HEK293 (cell line): Measurements from ENCODE around the gene ETF1.

Source experiments
- CTCF ChIA-PET: fragments of 350-600 bp; formaldehyde crosslinking; extraction: SDS; loops from one replicate; lab custom pipeline; 2021; ENCODE audit warnings: antibody characterized with exemption; lab: Yijun Ruan, JAX
- POLR2A ChIA-PET: fragments of 300-600 bp; formaldehyde crosslinking; extraction: SDS; loops from one replicate; lab custom pipeline; 2020; ENCODE audit warnings: antibody characterized with exemption, inconsistent platforms; lab: Yijun Ruan, JAX
- H3K27ac ChIP-seq: fragments of 200-500 bp; sonication (Bioruptor generic); 2 replicates; pipeline ENCODE4 v1.5.1; 2014; ENCODE audit warnings: low read depth, low read length, control low read depth, inconsistent platforms; ENCODE audit errors: extremely low read depth
- H3K36me3 ChIP-seq, 2 experiments: fragments of 200-500 bp in 1 of 2; sonication (Bioruptor generic) in 1 of 2; 1 replicate in 1 of 2; 2 replicates in 1 of 2; pipeline ENCODE4 v1.5.1; 2014 to 2017; ENCODE audit warnings: inconsistent platforms in 2 of 2, low read length in 2 of 2; ENCODE audit not compliant: control insufficient read depth in 2 of 2, insufficient read depth in 1 of 2
- H3K4me1 ChIP-seq: fragments of 200-500 bp; sonication (Bioruptor generic); 2 replicates; pipeline ENCODE4 v1.5.1; 2014; ENCODE audit warnings: mild to moderate bottlenecking, low read length, inconsistent platforms; ENCODE audit not compliant: control insufficient read depth, insufficient read depth
- H3K4me3 ChIP-seq: 2 replicates; pipeline ENCODE4 v1.5.1; 2011; ENCODE audit warnings: low read depth, mild to moderate bottlenecking, control low read depth, low read length, moderate library complexity
- H3K9me3 ChIP-seq: fragments of 200-500 bp; sonication (Bioruptor generic); 2 replicates; pipeline ENCODE4 v1.5.1; 2014; ENCODE audit warnings: low read depth, low read length, inconsistent platforms; ENCODE audit not compliant: control insufficient read depth, insufficient read depth
- EGR2 ChIP-seq: fragments of 450-650 bp; formaldehyde crosslinking; IDR thresholded peaks from 2 replicates; pipeline ENCODE4 v1.5.1; 2016; ENCODE audit warnings: low read depth, missing biosample characterization, missing genetic modification characterization
- GFI1B ChIP-seq: fragments of 450-650 bp; formaldehyde crosslinking; IDR thresholded peaks from 2 replicates; pipeline ENCODE4 v1.5.1; 2016; ENCODE audit warnings: missing biosample characterization, missing genetic modification characterization
- KLF9 ChIP-seq: fragments of 450-650 bp; formaldehyde crosslinking; IDR thresholded peaks from 2 replicates; pipeline ENCODE4 v1.5.1; 2016; ENCODE audit warnings: missing biosample characterization, missing genetic modification characterization, low read depth
- PRDM1 ChIP-seq: fragments of 450-650 bp; formaldehyde crosslinking; IDR thresholded peaks from 2 replicates; pipeline ENCODE4; 2016; ENCODE audit warnings: missing biosample characterization, missing genetic modification characterization
- PRDM4 ChIP-seq: fragments of 450-650 bp; formaldehyde crosslinking; IDR thresholded peaks from 2 replicates; pipeline ENCODE4 v1.5.1; 2017; ENCODE audit warnings: missing biosample characterization, missing genetic modification characterization
- REPIN1 ChIP-seq: fragments of 450-650 bp; formaldehyde crosslinking; IDR thresholded peaks from 2 replicates; pipeline ENCODE4 v1.5.1; 2017; ENCODE audit warnings: missing biosample characterization, missing genetic modification characterization, low read depth
- TSHZ1 ChIP-seq: fragments of 450-650 bp; formaldehyde crosslinking; IDR thresholded peaks from 2 replicates; pipeline ENCODE4 v1.5.1; 2016; ENCODE audit warnings: missing biosample characterization, missing genetic modification characterization, borderline replicate concordance
- ZBTB20 ChIP-seq: fragments of 450-650 bp; formaldehyde crosslinking; IDR thresholded peaks from 2 replicates; pipeline ENCODE4 v1.5.1; 2016; ENCODE audit warnings: missing biosample characterization, missing genetic modification characterization
- ZNF10 ChIP-seq: fragments of 450-650 bp; formaldehyde crosslinking; IDR thresholded peaks from 2 replicates; pipeline ENCODE4 v1.5.1; 2017; ENCODE audit warnings: missing biosample characterization, missing genetic modification characterization
- ZNF138 ChIP-seq: fragments of 450-650 bp; formaldehyde crosslinking; IDR thresholded peaks from 2 replicates; pipeline ENCODE4 v1.5.1; 2016; ENCODE audit warnings: missing biosample characterization, missing genetic modification characterization, borderline replicate concordance
- ZNF16 ChIP-seq: fragments of 450-650 bp; formaldehyde crosslinking; IDR thresholded peaks from 2 replicates; pipeline ENCODE4 v1.5.1; 2016; ENCODE audit warnings: low read depth, missing biosample characterization, missing genetic modification characterization
- ZNF169 ChIP-seq: fragments of 450-650 bp; formaldehyde crosslinking; IDR thresholded peaks from 2 replicates; pipeline ENCODE4 v1.5.1; 2016; ENCODE audit warnings: missing biosample characterization, missing genetic modification characterization
- ZNF174 ChIP-seq: fragments of 450-650 bp; formaldehyde crosslinking; IDR thresholded peaks from 2 replicates; pipeline ENCODE4 v1.5.0; 2017; ENCODE audit warnings: missing biosample characterization, mild to moderate bottlenecking, missing genetic modification characterization
- ZNF214 ChIP-seq: fragments of 450-650 bp; formaldehyde crosslinking; IDR thresholded peaks from 2 replicates; pipeline ENCODE4 v1.5.1; 2017; ENCODE audit warnings: missing biosample characterization, mild to moderate bottlenecking, missing genetic modification characterization, borderline replicate concordance
- ZNF335 ChIP-seq: fragments of 450-650 bp; formaldehyde crosslinking; conservative IDR thresholded peaks from 2 replicates; pipeline ENCODE4 v1.5.1; 2016; ENCODE audit warnings: missing biosample characterization, missing genetic modification characterization
- ZNF366 ChIP-seq: fragments of 450-650 bp; formaldehyde crosslinking; conservative IDR thresholded peaks from 2 replicates; pipeline ENCODE4 v1.5.1; 2016; ENCODE audit warnings: missing biosample characterization, missing genetic modification characterization
- ZNF571 ChIP-seq: fragments of 450-650 bp; formaldehyde crosslinking; IDR thresholded peaks from 2 replicates; pipeline ENCODE4 v1.5.0; 2017; ENCODE audit warnings: missing biosample characterization, missing genetic modification characterization
- ZNF639 ChIP-seq: fragments of 450-650 bp; formaldehyde crosslinking; IDR thresholded peaks from 2 replicates; pipeline ENCODE4 v1.5.1; 2016; ENCODE audit warnings: missing biosample characterization, missing genetic modification characterization
- ZNF664 ChIP-seq: fragments of 450-650 bp; formaldehyde crosslinking; IDR thresholded peaks from 2 replicates; pipeline ENCODE4 v1.5.1; 2016; ENCODE audit warnings: missing biosample characterization, missing genetic modification characterization
- ZNF701 ChIP-seq: fragments of 450-650 bp; formaldehyde crosslinking; IDR thresholded peaks from 2 replicates; pipeline ENCODE4 v1.5.1; 2016; ENCODE audit warnings: missing biosample characterization, missing genetic modification characterization
- ZNF76 ChIP-seq: fragments of 450-650 bp; formaldehyde crosslinking; IDR thresholded peaks from 2 replicates; pipeline ENCODE4; 2016; ENCODE audit warnings: low read depth, missing biosample characterization, missing genetic modification characterization, borderline replicate concordance
- ZNF785 ChIP-seq: fragments of 450-650 bp; formaldehyde crosslinking; IDR thresholded peaks from 2 replicates; pipeline ENCODE4 v1.5.1; 2016; ENCODE audit warnings: missing biosample characterization, missing genetic modification characterization
- ZNF837 ChIP-seq: fragments of 450-650 bp; formaldehyde crosslinking; IDR thresholded peaks from 2 replicates; pipeline ENCODE4 v1.5.1; 2016; ENCODE audit warnings: missing biosample characterization, missing genetic modification characterization
- ZSCAN23 ChIP-seq: fragments of 450-650 bp; formaldehyde crosslinking; IDR thresholded peaks from 2 replicates; pipeline ENCODE4 v1.5.1; 2016; ENCODE audit warnings: missing biosample characterization, missing genetic modification characterization

ETF1 gene

GRCh38 chr5:138527170-138527569 is 15.9 kb downstream of the ETF1 start:
- Histone ChIP-seq H3K4me1 (peaks cover 17% of the 10 kb centered on the region), H3K27ac (no peak overlapping the region), H3K36me3 (peaks cover 6 to 30% of the 10 kb centered on the region in 2 experiments; a peak in 2 of 3 replicates), H3K9me3 (no peaks in the 10 kb centered on the region), H3K4me3 (no peak overlapping the region)
- ChIA-PET CTCF (interaction anchor here (1.1 to 1.4 kb wide), 2 partner anchors 24 to 77 kb away, joined by 5 to 8 read pairs; no protein-coding TSS in a partner anchor), POLR2A (interaction anchor here (2.0 kb wide), 1 partner anchor 15 kb away, joined by 10 read pairs; the partner anchor contains the start of gene ETF1)
- no peak for TF ChIP-seq PRDM4
- no peak for TF ChIP-seq ZNF138 (tag by site-specific recombination)

GRCh38 chr5:138523406-138523805 is 19.6 kb downstream of the ETF1 start:
- POLR2A ChIA-PET: no interaction called here
- peaks cover 5 to 26% of the 10 kb centered on the region in 2 experiments; a peak in 2 of 3 replicates for H3K36me3 ChIP-seq
- H3K9me3 ChIP-seq: no peaks in the 10 kb centered on the region
- H3K4me3 ChIP-seq: no peak overlapping the region
- CTCF ChIA-PET: interaction anchor here (0.6 kb wide), 1 partner anchor 49 kb away, joined by 3 read pairs; no protein-coding TSS in a partner anchor
- H3K27ac ChIP-seq: no peak overlapping the region
- H3K4me1 ChIP-seq: peaks cover 4% of the 10 kb centered on the region
- no peak for TF ChIP-seq ZNF701 (tag by site-specific recombination)
- TF ChIP-seq ZNF174: no peak
- no peak for TF ChIP-seq ZNF10 (tag by site-specific recombination)
- TF ChIP-seq ZSCAN23: no peak
- TF ChIP-seq ZNF785 (tag by site-specific recombination): no peak
- TF ChIP-seq ZNF169 (tag by site-specific recombination): no peak
- TF ChIP-seq ZNF837 (tag by site-specific recombination): no peak
- TF ChIP-seq ZBTB20: no peak
- no peak for TF ChIP-seq REPIN1
- no peak for TF ChIP-seq GFI1B
- TF ChIP-seq ZNF214: no peak
- TF ChIP-seq ZNF366 (tag by site-specific recombination): no peak
- no peak for TF ChIP-seq ZNF571 (tag by site-specific recombination)
- no peak for TF ChIP-seq ZNF639
- TF ChIP-seq ZNF664 (tag by site-specific recombination): no peak

GRCh38 chr5:138520971-138521370 is 22.1 kb downstream of the ETF1 start:
- no peak overlapping the region for H3K4me3 ChIP-seq

More at GRCh38 chr5:138520971-138521370, 22.1 kb downstream of the ETF1 start:
- H3K9me3 ChIP-seq: no peaks in the 10 kb centered on the region
- no peaks in the 10 kb centered on the region for H3K4me1 ChIP-seq
- no peak overlapping the region for H3K27ac ChIP-seq
- ChIA-PET POLR2A (interaction anchor here (1.0 to 1.2 kb wide), 2 partner anchors 11 to 22 kb away, joined by 3 read pairs; partner anchors contain the start of gene ETF1), CTCF (interaction anchor here (0.8 to 1.2 kb wide), 2 partner anchors 15 to 17 kb away, joined by 3 to 4 read pairs; no protein-coding TSS in a partner anchor)
- TF ChIP-seq EGR2 (tag by site-specific recombination) (no peak), ZSCAN23 (no peak), TSHZ1 (tag by site-specific recombination) (no peak), KLF9 (tag by site-specific recombination) (no peak), ZNF335 (tag by site-specific recombination) (no peak), ZNF76 (no peak), ZNF16 (tag by site-specific recombination) (no peak), PRDM1 (tag by site-specific recombination) (0 out of 2 replicates have a peak, but pooled peaks have one; percentile 17)
- peaks cover 29 to 38% of the 10 kb centered on the region in 2 experiments for H3K36me3 ChIP-seq
